Measurements from ENCODE around the gene DNM2.

GRCh38 chr19:10683582-10683981 is 34.3 kb upstream of the DNM2 start:
- TF ChIP-seq, protein P1, sequence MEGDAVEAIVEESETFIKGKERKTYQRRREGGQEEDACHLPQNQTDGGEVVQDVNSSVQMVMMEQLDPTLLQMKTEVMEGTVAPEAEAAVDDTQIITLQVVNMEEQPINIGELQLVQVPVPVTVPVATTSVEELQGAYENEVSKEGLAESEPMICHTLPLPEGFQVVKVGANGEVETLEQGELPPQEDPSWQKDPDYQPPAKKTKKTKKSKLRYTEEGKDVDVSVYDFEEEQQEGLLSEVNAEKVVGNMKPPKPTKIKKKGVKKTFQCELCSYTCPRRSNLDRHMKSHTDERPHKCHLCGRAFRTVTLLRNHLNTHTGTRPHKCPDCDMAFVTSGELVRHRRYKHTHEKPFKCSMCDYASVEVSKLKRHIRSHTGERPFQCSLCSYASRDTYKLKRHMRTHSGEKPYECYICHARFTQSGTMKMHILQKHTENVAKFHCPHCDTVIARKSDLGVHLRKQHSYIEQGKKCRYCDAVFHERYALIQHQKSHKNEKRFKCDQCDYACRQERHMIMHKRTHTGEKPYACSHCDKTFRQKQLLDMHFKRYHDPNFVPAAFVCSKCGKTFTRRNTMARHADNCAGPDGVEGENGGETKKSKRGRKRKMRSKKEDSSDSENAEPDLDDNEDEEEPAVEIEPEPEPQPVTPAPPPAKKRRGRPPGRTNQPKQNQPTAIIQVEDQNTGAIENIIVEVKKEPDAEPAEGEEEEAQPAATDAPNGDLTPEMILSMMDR (conservative IDR thresholded peaks at IDR 0.05) = no peak
- TF ChIP-seq ZFX (IDR thresholded peaks at IDR 0.05) = no peak
